ENCODE data around the gene CDC42. TPM values are rescaled to one million over a fixed set of nuclear protein-coding genes. Genes with fewer than 3 reads are reported as not detected.

The CDC42 gene
- total and polyA plus RNA-seq, 10 of the 15 experiments (the other 5 are each of a cell fraction or from before 2014, with no cell fraction given), result 184 to 479 (median 326) TPM

GRCh38 chr1:22018583-22019559 is 33.6 kb upstream of the CDC42 start (continued):
- peak; percentile 74 for TF ChIP-seq ZNF687 (IDR thresholded peaks at IDR 0.05)
- peak; percentile 87 for TF ChIP-seq CBFB (IDR thresholded peaks at IDR 0.05; ENCODE audit: low read depth)
- no peak for TF ChIP-seq ZNF622 (IDR thresholded peaks at IDR 0.05)
- 0 out of 2 replicates have a peak, but pooled peaks have one; percentile 18 for TF ChIP-seq RB1 (IDR thresholded peaks at IDR 0.05; ENCODE audit: borderline replicate concordance)
- peak in 1 of 2 experiments; percentile 58; a peak in 1 of 4 replicates for TF ChIP-seq BHLHE40 (IDR thresholded peaks at IDR 0.05; ENCODE audit: borderline replicate concordance in 1 of 2, low read depth in 2 of 2, low read length in 1 of 2)
- TF ChIP-seq HDAC2 (IDR thresholded peaks at IDR 0.05), result no peak
- peak; percentile 78; the same call in 1 of the 2 replicates for TF ChIP-seq ZNF24 (IDR thresholded peaks at IDR 0.05)
- TF ChIP-seq HSF1 (IDR thresholded peaks at IDR 0.05; ENCODE audit: low read depth, low read length), result no peak
- TF ChIP-seq POLR2AphosphoS5 (IDR thresholded peaks at IDR 0.05; ENCODE audit: low read length), result peak; percentile 74
- peak; percentile 90 for TF ChIP-seq IKZF1 (conservative IDR thresholded peaks at IDR 0.05)
- TF ChIP-seq CHD2 (IDR thresholded peaks at IDR 0.05; ENCODE audit: borderline replicate concordance, low read depth, low read length), result peak; percentile 71
- peak; percentile 46; the same call in 1 of the 2 replicates for TF ChIP-seq ZBTB40 (IDR thresholded peaks at IDR 0.05; ENCODE audit: borderline replicate concordance)
- peak; percentile 86 for TF ChIP-seq SPI1 (IDR thresholded peaks at IDR 0.05; ENCODE audit: borderline replicate concordance, insufficient read depth, low read depth, low read length)
- TF ChIP-seq GABPA (IDR thresholded peaks at IDR 0.05; ENCODE audit: low read depth), result no peak
- TF ChIP-seq SUPT20H (IDR thresholded peaks at IDR 0.05; ENCODE audit: borderline replicate concordance, control insufficient read depth, low read depth, low read length), result no peak
- no peak for TF ChIP-seq ATF3 (IDR thresholded peaks at IDR 0.05; ENCODE audit: borderline replicate concordance, extremely low read depth, low read depth, low read length)
- peak; percentile 89 for TF ChIP-seq HDGF (IDR thresholded peaks at IDR 0.05)
- TF ChIP-seq SUZ12 (IDR thresholded peaks at IDR 0.05; ENCODE audit: unreplicated experiment), result no peak

All from GM12878 (cell line).